Right lobe of liver (tissue), 6 donors: ENCODE data around the gene AMN1. TPM values are rescaled to one million over a fixed set of nuclear protein-coding genes. Genes with fewer than 3 reads are reported as not detected.
"Not testable (repeated sequence)": the region's sequence is repeated elsewhere in the genome, so short reads cannot be mapped to it uniquely, and the experiment has no call there.

Source experiments
- ATAC-seq, 4 donors: fragments of 200-7000 bp; cut with Tn5 transposase; one replicate each; pipeline ENCODE4 v1.9.1; 2020; ENCODE audit warnings: mild to moderate bottlenecking in 4 of 4, moderate library complexity in 4 of 4
- DNase-seq, 3 donors: peaks; one replicate each; pipeline ENCODE4 v3.0.0-alpha.2; 2020
- H3K27ac ChIP-seq, 3 donors: fragments of 200-600 bp; one replicate each; pipeline ENCODE4 v1.8.0; 2022
- H3K27me3 ChIP-seq, 2 donors: fragments of 200-600 bp; one replicate each; pipeline ENCODE4 v1.8.0; 2022
- H3K36me3 ChIP-seq, 4 donors: fragments of 200-600 bp; sonication (generic) in 1 of 4; one replicate each; pipeline versions ENCODE4 v1.5.1 to v1.8.0; 2017 to 2022; ENCODE audit warnings: control low read depth in 1 of 4
- H3K4me1 ChIP-seq, 4 donors: fragments of 200-600 bp; sonication (generic) in 1 of 4; one replicate each; pipeline versions ENCODE4 v1.5.1 to v1.8.0; 2017 to 2022; ENCODE audit warnings: control low read depth in 1 of 4
- H3K4me3 ChIP-seq, 3 donors: fragments of 200-600 bp; one replicate each; pipeline ENCODE4 v1.8.0; 2022
- H3K9me3 ChIP-seq, 4 donors: fragments of 200-600 bp; sonication (generic) in 1 of 4; one replicate each; pipeline versions ENCODE4 v1.5.1 to v1.8.0; 2017 to 2022; ENCODE audit warnings: control low read depth in 1 of 4
- CTCF ChIP-seq, 4 donors: fragments of 200-600 bp in 3 of 4; fragments of 450-650 bp in 1 of 4; IDR thresholded peaks; one replicate each; pipeline versions ENCODE4 v1.5.1 to v1.8.0; 2016 to 2022; ENCODE audit warnings: antibody characterized with exemption in 4 of 4, mild to moderate bottlenecking in 2 of 4
- POLR2A ChIP-seq: fragments of 450-650 bp; IDR thresholded peaks from one replicate; pipeline ENCODE4 v1.6.1; 2017; ENCODE audit warnings: antibody characterized with exemption, mild to moderate bottlenecking
- WGBS: methylation state at CpG from one replicate; pipeline ENCODE4 v1.1.6; 2018; ENCODE audit warnings: low coverage, low lambda C conversion rate; ENCODE audit not compliant: insufficient coverage; ENCODE audit errors: missing lambda C conversion rate; 5-methylcytosine and 5-hydroxymethylcytosine counted together
- intact Hi-C, 2 donors: fragments of 100-400 bp; cut with DNase I; formaldehyde crosslinking; loops; one replicate each; pipeline versions ENCODE4 v1.11.2 to v1.14.1; 2022
- total RNA-seq, 6 experiments: library from RNA; depleted of rRNA in 2 of 6; stranded (reverse); fragments of >200 nt in 2 of 6; fragmentation: NEBNext Ultra II Directional in 3 of 6; extraction: Animal tissue kit (Norgen Biotek cat#: 25700) in 3 of 6; gene quantifications; one replicate each; pipeline versions ENCODE4 v1.1.0 to v1.2.4, GENCODE V29; 2016 to 2023
- donor health status: DM: no; HTN: yes; CAD: no.
- donor health status: DM: no; HTN: no; CAD: no.
- donor health status: DM: no; HTN: no; CAD: no.
- donor health status: DM: no; HTN: yes; CAD: no.
- donor health status: DM: no; HTN: yes; CAD: no.

AMN1 gene
- total RNA-seq, 6 experiments from 2014 or later, result 1.2 to 7.3 (median 2.8) TPM

DNA sequence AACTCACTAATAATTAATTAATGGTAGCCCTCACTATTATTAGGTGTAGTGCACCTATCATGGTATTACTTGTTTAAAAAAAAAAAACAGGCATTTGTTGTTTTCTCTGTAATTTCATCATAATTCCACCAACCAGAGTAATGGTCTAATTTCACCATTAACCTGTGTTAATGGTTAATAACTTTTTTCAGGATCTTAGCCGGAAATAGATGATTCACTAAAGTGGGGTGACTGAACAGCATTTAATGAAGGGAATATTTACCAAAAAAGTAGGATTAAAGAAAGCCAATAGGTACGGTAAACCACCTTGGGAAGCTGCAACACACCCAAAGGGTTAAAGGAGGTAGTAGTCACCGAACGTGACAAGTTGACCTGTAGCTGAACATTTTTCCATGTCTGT lies 56.3 kb downstream of the AMN1 start:
- DNase-seq (no peak), ATAC-seq (peak in 1 of 4 donors; percentile 40)
- no peaks in the 10 kb centered on the region for H3K36me3 ChIP-seq
- WGBS, result 66% methylated on average over 4 of the region's 4 CpGs
- intact Hi-C loops, result no loop called here
- H3K4me3 ChIP-seq, result no peak overlapping the region
- H3K27ac ChIP-seq, result no peak overlapping the region
- peaks cover 0 to 4% (median 0%) of the 10 kb centered on the region in 4 donors for H3K9me3 ChIP-seq
- TF ChIP-seq POLR2A (no peak), CTCF (IDR thresholded peaks at IDR 0.05) (no peak)
- H3K4me1 ChIP-seq, result peaks cover 0 to 14% (median 5%) of the 10 kb centered on the region in 4 donors
- H3K27me3 ChIP-seq, result no peaks in the 10 kb centered on the region

GRCh38 chr12:31669582-31669981 lies 59.2 kb downstream of the AMN1 start:
- intact Hi-C loops, result not testable (repeated sequence)

GRCh38 chr12:31669020-31669419 lies 59.8 kb downstream of the AMN1 start:
- intact Hi-C loops, result no loop called here
- DNase-seq (no peak), ATAC-seq (no peak)
- Histone ChIP-seq H3K27ac (no peak overlapping the region), H3K4me3 (no peak overlapping the region), H3K36me3 (no peaks in the 10 kb centered on the region), H3K4me1 (peaks cover 0 to 19% (median 7%) of the 10 kb centered on the region in 4 donors), H3K27me3 (no peaks in the 10 kb centered on the region), H3K9me3 (peaks cover 0 to 4% (median 0%) of the 10 kb centered on the region in 4 donors)
- no peak for TF ChIP-seq CTCF (IDR thresholded peaks at IDR 0.05)
- TF ChIP-seq POLR2A, result no peak

More at GRCh38 chr12:31669582-31669981, 59.2 kb downstream of the AMN1 start:
- 47% methylated on average over 1 of the region's 2 CpGs for WGBS
- not testable (repeated sequence) for H3K27ac ChIP-seq, DNase-seq, H3K36me3 ChIP-seq, H3K9me3 ChIP-seq, H3K27me3 ChIP-seq, H3K4me3 ChIP-seq
- H3K4me1 ChIP-seq, result peaks cover 0 to 14% (median 7%) of the 10 kb centered on the region in 4 donors
- ATAC-seq, result peak; percentile 54 to 67 (median 58)

DNA sequence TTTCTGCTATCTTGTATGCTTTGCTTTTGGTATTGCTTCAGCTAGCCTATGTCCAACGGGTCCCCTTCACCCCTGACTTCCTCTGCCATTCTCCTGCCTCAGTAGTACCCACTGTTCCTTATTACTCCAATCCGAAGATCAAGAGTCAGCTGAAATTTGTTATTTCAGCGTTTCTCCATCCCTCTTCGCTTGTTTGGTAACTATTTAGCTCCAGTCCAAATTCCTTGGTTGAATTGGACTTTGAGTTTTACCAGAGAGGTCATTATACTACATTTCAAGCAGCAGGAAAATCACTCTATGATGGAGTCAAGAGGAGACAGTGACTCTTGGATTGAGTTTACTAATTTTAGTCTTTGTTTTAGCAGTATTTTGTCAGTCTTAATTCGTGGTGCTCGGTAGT lies 64.8 kb downstream of the AMN1 start:
- Histone ChIP-seq H3K4me3 (no peak overlapping the region), H3K9me3 (peaks cover 0 to under 1% (median 0%) of the 10 kb centered on the region in 4 donors), H3K4me1 (peaks cover 0 to 19% (median 4%) of the 10 kb centered on the region in 4 donors), H3K27me3 (no peaks in the 10 kb centered on the region), H3K27ac (peak overlapping the region; percentile 6 to 57 (median 27)), H3K36me3 (no peaks in the 10 kb centered on the region)
- TF ChIP-seq CTCF (IDR thresholded peaks at IDR 0.05), result no peak
- TF ChIP-seq POLR2A, result no peak
- DNase-seq (no peak), ATAC-seq (peak; percentile 54 to 67 (median 64))
- intact Hi-C loops, result no loop called here
- WGBS, result 35% methylated on average over 6 of the region's 6 CpGs

DNA sequence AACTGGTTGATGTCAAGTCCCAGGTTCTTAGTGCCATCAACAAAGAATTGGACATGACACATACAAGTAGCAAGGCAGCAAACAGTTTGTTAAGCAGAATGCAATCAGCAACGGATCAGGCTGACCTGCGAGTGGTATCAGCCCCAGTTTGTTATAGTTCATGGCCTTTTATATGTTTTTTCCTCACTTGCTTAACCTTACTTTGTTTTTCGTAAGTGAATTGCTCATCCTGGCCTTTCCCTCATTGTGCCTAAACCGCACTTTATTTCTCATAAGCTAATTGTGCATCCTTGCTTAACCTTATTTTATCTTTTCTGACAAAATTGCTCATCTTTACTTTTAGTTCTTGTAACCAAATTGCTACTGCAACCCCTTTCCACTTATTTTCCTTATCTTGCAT lies 65.2 kb downstream of the AMN1 start:
- TF ChIP-seq POLR2A, result no peak
- no peak for TF ChIP-seq CTCF (IDR thresholded peaks at IDR 0.05)
- Histone ChIP-seq H3K4me3 (no peak overlapping the region), H3K27me3 (no peaks in the 10 kb centered on the region), H3K36me3 (no peaks in the 10 kb centered on the region), H3K9me3 (no peaks in the 10 kb centered on the region), H3K4me1 (peaks cover 0 to 19% (median 4%) of the 10 kb centered on the region in 4 donors), H3K27ac (peak overlapping the region; percentile 17 to 57 (median 27))
- 29% methylated on average over 4 of the region's 4 CpGs for WGBS
- peak in 1 of 4 donors; percentile 9 for ATAC-seq
- no peak for DNase-seq
- intact Hi-C loops, result no loop called here
